Astrocyte (in vitro differentiated cells and primary cell): Measurements from ENCODE around the gene CD1E.

Experiments
- EZH2 ChIP-seq: IDR thresholded peaks from 2 replicates; pipeline ENCODE4 v1.6.1; 2012; ENCODE audit warnings: mild to moderate bottlenecking, low read length, inconsistent platforms; ENCODE audit not compliant: insufficient read depth
- TF ChIP-seq, protein P1 (sequence below): IDR thresholded peaks from 2 replicates; pipeline ENCODE4 v1.5.1; 2011; ENCODE audit warnings: low read depth, mild to moderate bottlenecking, inconsistent platforms, low read length, moderate library complexity; ENCODE audit not compliant: insufficient read depth

DNA sequence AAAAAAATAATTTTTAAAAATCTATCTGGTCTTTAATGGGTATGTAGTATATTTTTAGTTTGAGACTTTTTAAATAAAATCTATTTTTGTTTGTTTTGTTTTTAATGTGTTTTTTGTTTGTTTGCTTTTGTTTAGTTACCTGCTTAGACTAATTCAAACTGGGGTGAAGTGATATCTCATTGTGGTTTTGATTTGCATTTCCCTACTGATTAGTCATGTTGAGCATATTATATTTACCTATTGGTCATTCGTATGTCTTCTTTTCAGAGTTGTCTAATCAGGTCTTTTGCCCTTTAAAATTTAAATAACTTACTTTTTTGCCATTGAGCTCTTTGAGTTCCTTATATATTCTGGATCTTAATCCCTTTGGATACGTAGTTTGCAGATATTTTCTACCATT is 42.6 kb upstream of the CD1E start:
- TF ChIP-seq, protein P1, sequence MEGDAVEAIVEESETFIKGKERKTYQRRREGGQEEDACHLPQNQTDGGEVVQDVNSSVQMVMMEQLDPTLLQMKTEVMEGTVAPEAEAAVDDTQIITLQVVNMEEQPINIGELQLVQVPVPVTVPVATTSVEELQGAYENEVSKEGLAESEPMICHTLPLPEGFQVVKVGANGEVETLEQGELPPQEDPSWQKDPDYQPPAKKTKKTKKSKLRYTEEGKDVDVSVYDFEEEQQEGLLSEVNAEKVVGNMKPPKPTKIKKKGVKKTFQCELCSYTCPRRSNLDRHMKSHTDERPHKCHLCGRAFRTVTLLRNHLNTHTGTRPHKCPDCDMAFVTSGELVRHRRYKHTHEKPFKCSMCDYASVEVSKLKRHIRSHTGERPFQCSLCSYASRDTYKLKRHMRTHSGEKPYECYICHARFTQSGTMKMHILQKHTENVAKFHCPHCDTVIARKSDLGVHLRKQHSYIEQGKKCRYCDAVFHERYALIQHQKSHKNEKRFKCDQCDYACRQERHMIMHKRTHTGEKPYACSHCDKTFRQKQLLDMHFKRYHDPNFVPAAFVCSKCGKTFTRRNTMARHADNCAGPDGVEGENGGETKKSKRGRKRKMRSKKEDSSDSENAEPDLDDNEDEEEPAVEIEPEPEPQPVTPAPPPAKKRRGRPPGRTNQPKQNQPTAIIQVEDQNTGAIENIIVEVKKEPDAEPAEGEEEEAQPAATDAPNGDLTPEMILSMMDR: no peak
- no peak for TF ChIP-seq EZH2
